ENCODE measurements around the gene CIB4.

GRCh38 chr2:26671691-26672090, 30.5 kb upstream of the CIB4 start:
- TF ChIP-seq EZH2 (IDR thresholded peaks at IDR 0.05; ENCODE audit: borderline replicate concordance): no peak
- TF ChIP-seq CTCF (IDR thresholded peaks at IDR 0.05; ENCODE audit: poor library complexity): no peak

Data from hepatocyte (in vitro differentiated cells).